Keratinocyte (primary cell): ENCODE results near the gene TCF7. TPM values are rescaled to one million over a fixed set of nuclear protein-coding genes. Genes with fewer than 3 reads are reported as not detected.

Experiments
- DNase-seq: peaks from one replicate; pipeline ENCODE4 v3.0.0-alpha.2; 2011; ENCODE audit warnings: low read depth, missing footprints, low spot score
- FAIRE-seq: peaks from 2 replicates; lab custom pipeline; 2011; peaks lifted over from hg19 to GRCh38; lab: Jason Lieb, UNC
- H2AFZ ChIP-seq: 2 replicates; pipeline ENCODE4 v1.6.0; 2012; ENCODE audit warnings: low read length, control low read depth, inconsistent platforms; ENCODE audit not compliant: control insufficient read depth
- H3K27ac ChIP-seq: 2 replicates; pipeline ENCODE4 v1.5.1; 2011; ENCODE audit warnings: low read length; ENCODE audit not compliant: control insufficient read depth, insufficient read depth
- H3K27me3 ChIP-seq: 3 replicates; pipeline ENCODE4 v1.6.0; 2011; ENCODE audit warnings: low read length; ENCODE audit not compliant: control insufficient read depth, insufficient read depth; ENCODE audit errors: extremely low read depth
- H3K36me3 ChIP-seq, 2 experiments: 2 replicates in 1 of 2; 3 replicates in 1 of 2; pipeline ENCODE4 v1.5.1; 2011; ENCODE audit warnings: low read length in 2 of 2, mild to moderate bottlenecking in 1 of 2; ENCODE audit not compliant: control insufficient read depth in 2 of 2, insufficient read depth in 2 of 2; ENCODE audit errors: extremely low read depth in 1 of 2
- H3K4me1 ChIP-seq: 3 replicates; pipeline ENCODE4 v1.5.1; 2011; ENCODE audit warnings: low read length; ENCODE audit not compliant: control insufficient read depth, insufficient read depth; ENCODE audit errors: extremely low read depth
- H3K4me2 ChIP-seq: 3 replicates; pipeline ENCODE4 v1.6.0; 2011; ENCODE audit warnings: low read depth, low read length; ENCODE audit not compliant: control insufficient read depth, insufficient read depth; ENCODE audit errors: extremely low read depth
- H3K4me3 ChIP-seq, 3 experiments: fragments of 200-600 bp in 1 of 3; sonication (generic) in 1 of 3; 2 replicates in 2 of 3; 3 replicates in 1 of 3; pipeline ENCODE4 v1.5.1; 2011 to 2016; ENCODE audit warnings: low read length in 3 of 3, mild to moderate bottlenecking in 3 of 3, control low read depth in 2 of 3, inconsistent platforms in 1 of 3, low read depth in 1 of 3, mixed read lengths in 1 of 3, mixed run types in 1 of 3, moderate library complexity in 1 of 3; ENCODE audit not compliant: control insufficient read depth in 2 of 3, insufficient read depth in 2 of 3; ENCODE audit errors: extremely low read depth in 1 of 3
- H3K79me2 ChIP-seq: 2 replicates; pipeline ENCODE4 v1.6.0; 2012; ENCODE audit warnings: low read length; ENCODE audit not compliant: control insufficient read depth, insufficient read depth
- H3K9ac ChIP-seq: 3 replicates; pipeline ENCODE4 v1.6.0; 2011; ENCODE audit warnings: low read length; ENCODE audit not compliant: control insufficient read depth, insufficient read depth; ENCODE audit errors: extremely low read depth
- H3K9me1 ChIP-seq: 3 replicates; pipeline ENCODE4 v1.6.0; 2011; ENCODE audit warnings: low read length; ENCODE audit not compliant: control insufficient read depth, insufficient read depth; ENCODE audit errors: extremely low read depth
- H3K9me3 ChIP-seq: 2 replicates; pipeline ENCODE4 v1.5.1; 2012; ENCODE audit warnings: low read depth, low read length; ENCODE audit not compliant: control insufficient read depth
- H4K20me1 ChIP-seq: 3 replicates; pipeline ENCODE4 v1.6.0; 2011; ENCODE audit warnings: low read length; ENCODE audit not compliant: control insufficient read depth, insufficient read depth; ENCODE audit errors: extremely low read depth
- EZH2 ChIP-seq: IDR thresholded peaks from one replicate; pipeline ENCODE4 v1.6.1; 2012; ENCODE audit warnings: inconsistent platforms, mild to moderate bottlenecking, low read length, moderate library complexity
- dilution Hi-C: fragments of 300-500 bp; cut with MboI; formaldehyde crosslinking; loops from one replicate; pipeline ENCODE4 v1.7.0; 2020; ENCODE audit warnings: low sequenced_read_pairs; ENCODE audit not compliant: extremely low pct_ligation_motif_present
- polyA plus RNA-seq, 5 experiments: library from polyadenylated mRNA; depleted of rRNA in 3 of 5; stranded (reverse) in 3 of 5; stranded (forward) in 1 of 5; unstranded in 1 of 5; fragments of >200 nt; gene quantifications; 1 replicate in 1 of 5; 2 replicates in 3 of 5; 3 replicates in 1 of 5; pipeline versions ENCODE4 v1.2.1 to v1.2.3, GENCODE V29; 2011 to 2012; ENCODE audit warnings: missing spikeins in 2 of 5, low read depth in 1 of 5, low replicate concordance in 1 of 5
- TF ChIP-seq, protein P1 (sequence below), 3 experiments: IDR thresholded peaks in 1 of 3; conservative IDR thresholded peaks in 1 of 3; optimal IDR thresholded peaks in 1 of 3; 2 replicates in 2 of 3; 3 replicates in 1 of 3; pipeline versions ENCODE3 to v1.5.1; 2011; ENCODE audit warnings: low read length in 3 of 3, mild to moderate bottlenecking in 3 of 3, moderate library complexity in 2 of 3, control low read depth in 1 of 3, inconsistent platforms in 1 of 3; ENCODE audit not compliant: insufficient read depth in 2 of 3; ENCODE audit errors: extremely low read depth in 1 of 3

TCF7 gene
- polyA plus RNA-seq, 1 donor (not counting 4 experiments of a cell fraction or from before 2014, with no cell fraction given): 0.84 TPM

DNA sequence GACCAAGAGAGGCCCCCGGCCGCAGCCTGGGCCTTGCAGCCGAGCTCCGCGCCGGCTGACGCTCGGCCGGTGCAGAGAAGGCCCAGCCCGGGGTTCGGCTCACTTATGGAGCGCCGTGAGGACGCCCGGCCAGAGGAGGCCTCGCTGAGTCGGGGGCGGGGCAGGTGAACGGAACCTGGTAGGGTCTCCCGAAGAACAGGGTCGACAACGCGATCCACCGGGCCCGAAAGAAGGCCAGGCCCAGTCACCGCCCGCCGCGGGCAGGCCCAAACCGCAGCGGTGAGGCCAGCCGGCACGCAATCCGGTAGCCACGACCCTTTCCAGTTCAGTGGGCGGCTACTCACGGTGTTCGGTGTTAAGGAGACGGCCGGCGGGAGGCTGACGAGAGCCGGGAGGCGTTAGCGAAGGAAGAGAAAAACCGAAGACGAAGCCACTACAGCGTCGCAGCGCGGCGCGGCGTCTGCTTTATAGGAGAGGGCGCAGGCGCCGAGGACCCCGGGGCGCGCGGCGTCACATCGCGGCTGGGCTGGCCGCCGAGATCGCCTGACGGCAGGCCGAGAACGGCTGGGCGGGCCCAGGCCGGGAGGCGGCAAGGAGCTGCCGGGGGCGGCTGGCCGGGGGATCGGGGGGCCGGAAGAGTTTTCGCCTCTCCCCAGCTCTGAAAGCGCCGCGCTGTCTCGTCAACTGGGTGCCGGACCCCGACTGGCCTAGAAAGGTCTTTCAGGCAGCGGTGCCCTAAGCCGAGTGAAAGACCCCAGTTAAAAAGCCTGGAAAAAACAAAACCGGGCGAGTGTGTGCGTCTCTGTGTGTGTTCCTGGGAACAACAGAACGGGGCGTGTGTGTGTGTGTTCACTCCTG lies 62.3 kb downstream of the TCF7 start, which contains the start of gene SKP1:
Gene SKP1, minus strand, starts transcription at position 440 of the 858 bp plus-strand sequence. CDS start 2,928 bp downstream, outside the sequence.
- TF ChIP-seq, protein P1, sequence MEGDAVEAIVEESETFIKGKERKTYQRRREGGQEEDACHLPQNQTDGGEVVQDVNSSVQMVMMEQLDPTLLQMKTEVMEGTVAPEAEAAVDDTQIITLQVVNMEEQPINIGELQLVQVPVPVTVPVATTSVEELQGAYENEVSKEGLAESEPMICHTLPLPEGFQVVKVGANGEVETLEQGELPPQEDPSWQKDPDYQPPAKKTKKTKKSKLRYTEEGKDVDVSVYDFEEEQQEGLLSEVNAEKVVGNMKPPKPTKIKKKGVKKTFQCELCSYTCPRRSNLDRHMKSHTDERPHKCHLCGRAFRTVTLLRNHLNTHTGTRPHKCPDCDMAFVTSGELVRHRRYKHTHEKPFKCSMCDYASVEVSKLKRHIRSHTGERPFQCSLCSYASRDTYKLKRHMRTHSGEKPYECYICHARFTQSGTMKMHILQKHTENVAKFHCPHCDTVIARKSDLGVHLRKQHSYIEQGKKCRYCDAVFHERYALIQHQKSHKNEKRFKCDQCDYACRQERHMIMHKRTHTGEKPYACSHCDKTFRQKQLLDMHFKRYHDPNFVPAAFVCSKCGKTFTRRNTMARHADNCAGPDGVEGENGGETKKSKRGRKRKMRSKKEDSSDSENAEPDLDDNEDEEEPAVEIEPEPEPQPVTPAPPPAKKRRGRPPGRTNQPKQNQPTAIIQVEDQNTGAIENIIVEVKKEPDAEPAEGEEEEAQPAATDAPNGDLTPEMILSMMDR (optimal IDR thresholded peaks at IDR 0.05 in 1 of 3, IDR thresholded peaks at IDR 0.05 in 1 of 3, conservative IDR thresholded peaks at IDR 0.05 in 1 of 3; ENCODE audit: extremely low read depth in 1 of 3, insufficient read depth in 2 of 3, low read length in 3 of 3): no peak
- no peak for TF ChIP-seq EZH2
- Histone ChIP-seq H3K4me3 (peak within 1 kb of the TSS; percentile 84 to 97 (median 91)), H3K36me3 (peaks cover 0 to 6% of the 10 kb centered on the region in 2 experiments), H3K4me2 (peak within 1 kb of the TSS; percentile 99), H3K9me3 (no peaks in the 10 kb centered on the region), H3K9me1 (no peaks in the 10 kb centered on the region), H4K20me1 (peaks cover 12% of the 10 kb centered on the region), H3K27ac (peak within 1 kb of the TSS; percentile 96), H3K9ac (peak within 1 kb of the TSS; percentile 97), H3K4me1 (peaks cover 17% of the 10 kb centered on the region), H3K27me3 (no peaks in the 10 kb centered on the region), H2AFZ (peak within 1 kb of the TSS; percentile 74), H3K79me2 (peaks cover 48% of the 10 kb centered on the region)
- dilution Hi-C loops: no loop called here
- FAIRE-seq: no peak
- DNase-seq: peak; percentile 46

DNA sequence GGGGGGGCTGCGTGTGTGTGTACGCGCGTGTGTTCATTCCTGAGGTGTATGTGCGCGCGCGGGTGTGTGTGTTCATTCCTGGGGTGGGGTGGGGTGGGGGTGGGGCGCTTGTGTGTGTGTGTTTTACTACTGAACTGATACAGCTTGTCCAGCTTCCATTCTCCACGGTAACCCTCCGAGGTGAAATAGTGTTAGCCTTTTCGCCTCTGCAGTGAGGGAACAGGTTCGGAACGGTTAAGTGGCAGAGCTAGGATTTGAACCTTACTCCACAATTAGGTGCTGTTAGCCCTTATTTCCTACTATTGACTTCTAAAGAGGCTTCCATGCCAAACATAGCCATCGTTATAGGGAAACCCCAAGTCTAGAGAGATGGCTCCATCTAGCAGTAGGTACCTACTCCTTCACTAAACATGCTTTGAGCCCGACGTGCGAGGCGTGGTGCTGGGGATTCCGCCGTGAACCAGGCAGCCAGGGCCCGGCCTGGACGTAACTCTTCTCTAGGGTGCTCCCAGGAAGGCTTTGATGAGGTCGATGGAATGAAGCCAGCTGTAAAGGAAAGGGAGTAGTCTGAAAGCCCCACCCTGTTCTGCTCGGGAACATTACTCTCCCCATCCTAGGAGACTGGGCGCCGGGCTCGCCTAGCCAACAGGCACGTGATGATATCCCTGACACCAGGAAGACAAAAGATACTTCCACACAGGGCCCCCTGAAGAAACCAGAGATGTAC lies 63.1 kb downstream of the TCF7 start:
- dilution Hi-C loops: no loop called here
- DNase-seq (peak; percentile 61), FAIRE-seq (peak; percentile 62)
- H3K4me3 ChIP-seq: peak overlapping the region; percentile 84 to 97 (median 91)
- H3K27ac ChIP-seq: peak overlapping the region; percentile 96
- TF ChIP-seq, protein P1 (optimal IDR thresholded peaks at IDR 0.05 in 1 of 3, IDR thresholded peaks at IDR 0.05 in 1 of 3, conservative IDR thresholded peaks at IDR 0.05 in 1 of 3; ENCODE audit: extremely low read depth in 1 of 3, insufficient read depth in 2 of 3, low read length in 3 of 3): no peak
- TF ChIP-seq EZH2: no peak
- H3K4me1 ChIP-seq: peaks cover 17% of the 10 kb centered on the region
- no peaks in the 10 kb centered on the region for H3K27me3 ChIP-seq
- no peaks in the 10 kb centered on the region for H3K9me3 ChIP-seq
- peaks cover 0 to 2% of the 10 kb centered on the region in 2 experiments for H3K36me3 ChIP-seq
- peak overlapping the region; percentile 97 for H3K9ac ChIP-seq
- H3K4me2 ChIP-seq: peak overlapping the region; percentile 99
- H4K20me1 ChIP-seq: peaks cover 12% of the 10 kb centered on the region
- H2AFZ ChIP-seq: peak overlapping the region; percentile 74
- no peaks in the 10 kb centered on the region for H3K9me1 ChIP-seq
- H3K79me2 ChIP-seq: peaks cover 41% of the 10 kb centered on the region
